ENCODE measurements around the gene SCYGR1.

SCYGR1 gene

DNA sequence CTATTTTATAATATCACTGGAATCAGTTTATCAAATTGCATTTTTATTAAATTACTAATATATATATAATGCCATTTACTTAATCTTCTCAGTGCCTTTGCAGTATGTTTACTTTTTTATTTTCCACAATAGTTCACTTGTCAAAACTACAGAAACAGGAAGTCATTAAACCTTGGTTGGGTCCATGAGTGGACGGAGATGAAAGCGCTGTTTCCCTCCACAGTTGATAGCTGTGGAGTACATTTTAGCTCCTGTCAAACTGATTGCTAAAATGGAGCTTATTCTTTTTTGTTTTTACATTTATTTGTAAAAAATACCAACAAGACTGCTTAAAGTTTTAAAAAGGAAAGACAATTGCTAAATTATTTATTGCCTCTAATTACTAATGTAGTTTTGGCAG is 43.5 kb downstream of the SCYGR1 start:
- Histone ChIP-seq H3K27ac (ENCODE audit: low read depth, low read length) (no peak overlapping the region), H3K4me1 (ENCODE audit: control insufficient read depth, low read length) (no peaks in the 10 kb centered on the region), H3F3A (ENCODE audit: control insufficient read depth, insufficient read depth) (no peaks in the 10 kb centered on the region), H3K36me3 (ENCODE audit: control insufficient read depth, low read length) (peaks cover 50% of the 10 kb centered on the region), H3K9me2 (replicated peaks; ENCODE audit: control insufficient read depth, low read length) (no peaks in the 10 kb centered on the region), H3K4me3 (ENCODE audit: low read length) (no peak overlapping the region), H4K20me1 (ENCODE audit: control insufficient read depth, insufficient read depth, low read depth, low read length) (no peaks in the 10 kb centered on the region), H3K4me2 (ENCODE audit: low read length) (no peak overlapping the region), H3K27me3 (ENCODE audit: control insufficient read depth, low read length) (no peaks in the 10 kb centered on the region), H3K79me2 (ENCODE audit: control insufficient read depth, low read length) (no peaks in the 10 kb centered on the region), H3K9me3 (ENCODE audit: control insufficient read depth, insufficient read depth, low read length) (no peaks in the 10 kb centered on the region)
- TF ChIP-seq EZH2phosphoT487 (IDR thresholded peaks at IDR 0.05; ENCODE audit: borderline replicate concordance, low read length): no peak
- TF ChIP-seq, protein P1, sequence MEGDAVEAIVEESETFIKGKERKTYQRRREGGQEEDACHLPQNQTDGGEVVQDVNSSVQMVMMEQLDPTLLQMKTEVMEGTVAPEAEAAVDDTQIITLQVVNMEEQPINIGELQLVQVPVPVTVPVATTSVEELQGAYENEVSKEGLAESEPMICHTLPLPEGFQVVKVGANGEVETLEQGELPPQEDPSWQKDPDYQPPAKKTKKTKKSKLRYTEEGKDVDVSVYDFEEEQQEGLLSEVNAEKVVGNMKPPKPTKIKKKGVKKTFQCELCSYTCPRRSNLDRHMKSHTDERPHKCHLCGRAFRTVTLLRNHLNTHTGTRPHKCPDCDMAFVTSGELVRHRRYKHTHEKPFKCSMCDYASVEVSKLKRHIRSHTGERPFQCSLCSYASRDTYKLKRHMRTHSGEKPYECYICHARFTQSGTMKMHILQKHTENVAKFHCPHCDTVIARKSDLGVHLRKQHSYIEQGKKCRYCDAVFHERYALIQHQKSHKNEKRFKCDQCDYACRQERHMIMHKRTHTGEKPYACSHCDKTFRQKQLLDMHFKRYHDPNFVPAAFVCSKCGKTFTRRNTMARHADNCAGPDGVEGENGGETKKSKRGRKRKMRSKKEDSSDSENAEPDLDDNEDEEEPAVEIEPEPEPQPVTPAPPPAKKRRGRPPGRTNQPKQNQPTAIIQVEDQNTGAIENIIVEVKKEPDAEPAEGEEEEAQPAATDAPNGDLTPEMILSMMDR (IDR thresholded peaks at IDR 0.05; ENCODE audit: low read depth, low read length, poor library complexity, severe bottlenecking): no peak

DNA sequence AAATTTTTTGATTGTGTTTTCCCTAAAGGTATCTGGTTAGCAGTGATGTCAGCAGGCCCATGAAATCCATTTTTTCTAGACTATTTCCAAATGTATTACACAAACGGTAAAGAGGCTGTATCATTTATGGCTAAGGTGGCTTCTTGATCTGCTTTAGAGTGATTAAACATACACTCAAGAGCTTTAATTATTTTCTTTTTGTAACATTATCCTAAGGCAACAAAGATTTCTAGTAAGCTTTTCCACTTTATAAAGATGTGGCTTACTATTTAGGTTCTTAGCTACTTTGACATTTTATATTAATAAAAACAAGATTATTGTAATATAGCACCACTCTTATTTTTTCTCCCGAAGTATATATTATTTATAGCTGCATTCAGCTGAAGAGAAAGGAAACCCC is 46.2 kb downstream of the SCYGR1 start:
- H3K4me2 ChIP-seq (ENCODE audit: low read length): no peak overlapping the region
- no peaks in the 10 kb centered on the region for H4K20me1 ChIP-seq (ENCODE audit: control insufficient read depth, insufficient read depth, low read depth, low read length)
- TF ChIP-seq, protein P1 (IDR thresholded peaks at IDR 0.05; ENCODE audit: low read depth, low read length, poor library complexity, severe bottlenecking): no peak
- TF ChIP-seq EZH2phosphoT487 (IDR thresholded peaks at IDR 0.05; ENCODE audit: borderline replicate concordance, low read length): no peak
- H3K27me3 ChIP-seq (ENCODE audit: control insufficient read depth, low read length): no peaks in the 10 kb centered on the region
- no peaks in the 10 kb centered on the region for H3K9me2 ChIP-seq (replicated peaks; ENCODE audit: control insufficient read depth, low read length)
- no peak overlapping the region for H3K4me3 ChIP-seq (ENCODE audit: low read length)
- peaks cover 54% of the 10 kb centered on the region for H3K36me3 ChIP-seq (ENCODE audit: control insufficient read depth, low read length)
- H3K79me2 ChIP-seq (ENCODE audit: control insufficient read depth, low read length): no peaks in the 10 kb centered on the region
- no peak overlapping the region for H3K27ac ChIP-seq (ENCODE audit: low read depth, low read length)
- H3K9me3 ChIP-seq (ENCODE audit: control insufficient read depth, insufficient read depth, low read length): no peaks in the 10 kb centered on the region
- no peaks in the 10 kb centered on the region for H3F3A ChIP-seq (ENCODE audit: control insufficient read depth, insufficient read depth)
- H3K4me1 ChIP-seq (ENCODE audit: control insufficient read depth, low read length): no peaks in the 10 kb centered on the region

DNA sequence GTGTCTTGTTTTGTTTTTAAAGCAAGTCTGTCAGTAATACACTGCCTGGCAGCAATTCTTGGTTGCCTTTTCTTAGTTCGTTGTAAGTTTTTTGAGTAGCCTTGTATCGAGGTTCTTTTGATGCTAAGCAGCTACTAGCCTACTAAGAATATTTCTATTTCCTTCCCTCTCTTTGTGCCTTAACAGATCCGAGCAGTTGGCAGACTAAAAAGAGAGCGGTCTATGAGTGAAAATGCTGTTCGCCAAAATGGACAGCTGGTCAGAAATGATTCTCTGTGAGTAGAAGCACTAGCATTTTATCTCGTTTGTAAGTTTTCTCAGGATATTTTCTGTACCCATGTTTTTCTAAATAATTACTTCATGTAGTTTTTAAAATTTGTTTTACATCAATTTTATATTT is 47.6 kb downstream of the SCYGR1 start:
- Histone ChIP-seq H3K27ac (ENCODE audit: low read depth, low read length) (no peak overlapping the region), H3K36me3 (ENCODE audit: control insufficient read depth, low read length) (peaks cover 55% of the 10 kb centered on the region), H3K4me2 (ENCODE audit: low read length) (no peak overlapping the region)

DNA sequence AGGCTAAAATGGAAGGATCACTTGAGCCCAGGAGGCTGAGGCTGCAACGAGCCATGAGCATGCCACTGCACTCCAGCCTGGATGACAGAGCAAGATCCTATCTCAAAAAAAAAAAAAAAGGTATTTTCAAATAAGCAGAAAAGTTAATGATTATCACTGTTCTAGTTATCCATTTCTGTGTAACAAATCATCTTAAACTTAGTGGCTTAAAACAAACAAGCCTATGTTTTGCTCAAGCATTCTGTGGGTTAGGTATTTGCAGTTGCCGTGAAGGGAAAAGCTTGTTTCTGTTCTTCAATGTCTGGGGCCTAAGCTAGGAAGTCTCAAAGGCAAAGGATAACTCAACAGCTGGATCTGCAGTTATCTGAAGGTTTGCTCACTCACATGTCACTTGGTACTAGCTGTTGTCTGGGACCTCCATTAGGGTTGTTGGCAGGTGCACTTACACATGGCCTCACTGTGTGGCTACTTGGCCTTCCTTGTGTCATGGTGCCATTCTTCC is 48.6 kb downstream of the SCYGR1 start:
- Histone ChIP-seq H3K27ac (ENCODE audit: low read depth, low read length) (no peak overlapping the region), H3K27me3 (ENCODE audit: control insufficient read depth, low read length) (no peaks in the 10 kb centered on the region), H3F3A (ENCODE audit: control insufficient read depth, insufficient read depth) (no peaks in the 10 kb centered on the region), H3K9me2 (replicated peaks; ENCODE audit: control insufficient read depth, low read length) (no peaks in the 10 kb centered on the region), H3K36me3 (ENCODE audit: control insufficient read depth, low read length) (peaks cover 61% of the 10 kb centered on the region), H3K9me3 (ENCODE audit: control insufficient read depth, insufficient read depth, low read length) (no peaks in the 10 kb centered on the region), H3K4me1 (ENCODE audit: control insufficient read depth, low read length) (no peaks in the 10 kb centered on the region), H3K79me2 (ENCODE audit: control insufficient read depth, low read length) (no peaks in the 10 kb centered on the region), H3K4me2 (ENCODE audit: low read length) (no peak overlapping the region), H4K20me1 (ENCODE audit: control insufficient read depth, insufficient read depth, low read depth, low read length) (no peaks in the 10 kb centered on the region), H3K4me3 (ENCODE audit: low read length) (no peak overlapping the region)
- TF ChIP-seq, protein P1 (IDR thresholded peaks at IDR 0.05; ENCODE audit: low read depth, low read length, poor library complexity, severe bottlenecking): no peak
- TF ChIP-seq EZH2phosphoT487 (IDR thresholded peaks at IDR 0.05; ENCODE audit: borderline replicate concordance, low read length): no peak

More for the DNA sequence above, 47.6 kb downstream of the SCYGR1 start:
- no peak for TF ChIP-seq EZH2phosphoT487 (IDR thresholded peaks at IDR 0.05; ENCODE audit: borderline replicate concordance, low read length)
- no peaks in the 10 kb centered on the region for H4K20me1 ChIP-seq (ENCODE audit: control insufficient read depth, insufficient read depth, low read depth, low read length)
- no peaks in the 10 kb centered on the region for H3K4me1 ChIP-seq (ENCODE audit: control insufficient read depth, low read length)
- H3K9me3 ChIP-seq (ENCODE audit: control insufficient read depth, insufficient read depth, low read length): no peaks in the 10 kb centered on the region
- no peaks in the 10 kb centered on the region for H3K9me2 ChIP-seq (replicated peaks; ENCODE audit: control insufficient read depth, low read length)
- H3F3A ChIP-seq (ENCODE audit: control insufficient read depth, insufficient read depth): no peaks in the 10 kb centered on the region
- no peaks in the 10 kb centered on the region for H3K79me2 ChIP-seq (ENCODE audit: control insufficient read depth, low read length)
- H3K4me3 ChIP-seq (ENCODE audit: low read length): no peak overlapping the region
- H3K27me3 ChIP-seq (ENCODE audit: control insufficient read depth, low read length): no peaks in the 10 kb centered on the region

Measured in DOHH2 (cell line).